B cell (primary cell): ENCODE data around the gene YIPF5. TPM values are rescaled to one million over a fixed set of nuclear protein-coding genes. Genes with fewer than 3 reads are reported as not detected.

ENCODE experiments used
- ATAC-seq: fragments of 200-7000 bp; cut with Tn5 transposase; one replicate; pipeline ENCODE4 v1.10.0; 2021; ENCODE audit warnings: low read depth, mild to moderate bottlenecking, moderate number of reproducible peaks, moderate library complexity
- CTCF ChIA-PET: fragments of 350-600 bp; sonication (Branson Sonifier 250); formaldehyde crosslinking; loops from one replicate; lab custom pipeline; 2021; ENCODE audit warnings: antibody characterized with exemption, inconsistent platforms; lab: Charles Lee
- POLR2A ChIA-PET: fragments of 350-600 bp; sonication (Branson Sonifier 250); formaldehyde crosslinking; loops from one replicate; lab custom pipeline; 2021; ENCODE audit warnings: antibody characterized with exemption; lab: Charles Lee
- DNase-seq: peaks from one replicate; pipeline ENCODE4 v3.0.0; 2013
- H2AFZ ChIP-seq: 2 replicates; pipeline ENCODE4 v1.6.1; 2012; ENCODE audit warnings: mild to moderate bottlenecking, low read depth, low read length; ENCODE audit not compliant: insufficient read depth, poor library complexity, severe bottlenecking
- H3K27ac ChIP-seq, 2 donors: 1 replicate in 1 of 2; 2 replicates in 1 of 2; pipeline ENCODE4 v1.5.1; 2012 to 2013; ENCODE audit warnings: low read length in 2 of 2, mild to moderate bottlenecking in 2 of 2, moderate library complexity in 1 of 2
- H3K27me3 ChIP-seq, 4 experiments: fragments of 200-600 bp in 1 of 4; sonication (generic) in 1 of 4; replicated peaks in 1 of 4; 1 replicate in 2 of 4; 2 replicates in 2 of 4; pipeline versions ENCODE4 v1.6.1 to v1.7.0; 2013 to 2016; ENCODE audit warnings: low read length in 3 of 4, mild to moderate bottlenecking in 2 of 4, mixed read lengths in 1 of 4, moderate library complexity in 1 of 4; ENCODE audit not compliant: insufficient read depth in 4 of 4, control insufficient read depth in 3 of 4; ENCODE audit errors: control extremely low read depth in 1 of 4
- H3K36me3 ChIP-seq, 2 experiments: replicated peaks in 1 of 2; 1 replicate in 1 of 2; 2 replicates in 1 of 2; pipeline versions ENCODE4 v1.6.1 to v1.7.1; 2013; ENCODE audit warnings: low read length in 1 of 2; ENCODE audit not compliant: insufficient read depth in 2 of 2, control insufficient read depth in 1 of 2; ENCODE audit errors: control extremely low read depth in 1 of 2, extremely low read depth in 1 of 2
- H3K4me1 ChIP-seq, 2 donors: fragments of 200-600 bp in 1 of 2; sonication (generic) in 1 of 2; 1 replicate in 1 of 2; 2 replicates in 1 of 2; pipeline versions ENCODE4 v1.5.1 to v1.6.1; 2013 to 2017; ENCODE audit warnings: low read length in 2 of 2; ENCODE audit not compliant: control insufficient read depth in 2 of 2, insufficient read depth in 2 of 2
- H3K4me2 ChIP-seq: replicated peaks from 2 replicates; pipeline ENCODE3; 2012; ENCODE audit warnings: mild to moderate bottlenecking, low read depth, low read length; ENCODE audit not compliant: poor library complexity, severe bottlenecking
- H3K4me3 ChIP-seq, 5 experiments: fragments of 200-600 bp in 1 of 5; sonication (generic) in 1 of 5; 1 replicate in 3 of 5; 2 replicates in 2 of 5; pipeline versions ENCODE4 v1.5.1 to v1.7.0; 2011 to 2016; ENCODE audit warnings: low read length in 4 of 5, mild to moderate bottlenecking in 4 of 5, low read depth in 2 of 5, control low read depth in 1 of 5, moderate library complexity in 1 of 5; ENCODE audit not compliant: insufficient read depth in 1 of 5; ENCODE audit errors: control extremely low read depth in 1 of 5, extremely low read depth in 1 of 5
- H3K79me2 ChIP-seq: fragments of 200-600 bp; sonication (generic); one replicate; pipeline ENCODE4 v1.6.0; 2016; ENCODE audit warnings: low read length; ENCODE audit not compliant: control insufficient read depth, insufficient read depth
- H3K9ac ChIP-seq: fragments of 200-600 bp; sonication (generic); 2 replicates; pipeline ENCODE4 v1.6.1; 2017; ENCODE audit warnings: mild to moderate bottlenecking, low read length, moderate library complexity
- H3K9me3 ChIP-seq, 3 donors: one replicate each; pipeline versions ENCODE4 v1.6.1 to v1.7.1; 2013; ENCODE audit warnings: low read length in 2 of 3; ENCODE audit not compliant: control insufficient read depth in 2 of 3, insufficient read depth in 1 of 3; ENCODE audit errors: control extremely low read depth in 1 of 3
- H4K20me1 ChIP-seq: 2 replicates; pipeline ENCODE4 v1.6.0; 2012; ENCODE audit warnings: mild to moderate bottlenecking, low read length; ENCODE audit not compliant: insufficient read depth, control insufficient read depth, poor library complexity, severe bottlenecking
- H3K27ac Mint-ChIP-seq: one replicate; pipeline ENCODE4 v1.8.0; 2021; ENCODE audit warnings: mixed read lengths
- H3K27me3 Mint-ChIP-seq: one replicate; pipeline ENCODE4 v1.8.0; 2021; ENCODE audit warnings: mixed read lengths
- H3K4me1 Mint-ChIP-seq: one replicate; pipeline ENCODE4 v1.8.0; 2021; ENCODE audit warnings: mixed read lengths
- H3K4me3 Mint-ChIP-seq: one replicate; pipeline ENCODE4 v1.8.0; 2021; ENCODE audit warnings: mixed read lengths
- H3K9me3 Mint-ChIP-seq: one replicate; pipeline ENCODE4 v1.8.0; 2022; ENCODE audit warnings: mixed read lengths; ENCODE audit not compliant: insufficient read depth
- CTCF ChIP-seq: fragments of 200-600 bp; IDR thresholded peaks from one replicate; pipeline ENCODE4 v1.8.0; 2022; ENCODE audit warnings: antibody characterized with exemption, mild to moderate bottlenecking
- EZH2 ChIP-seq: IDR thresholded peaks from 2 replicates; pipeline ENCODE4 v1.6.1; 2012; ENCODE audit warnings: borderline replicate concordance, low read depth, mild to moderate bottlenecking, moderate library complexity, low read length; ENCODE audit not compliant: insufficient read depth, poor library complexity, severe bottlenecking
- WGBS: methylation state at CpG from one replicate; pipeline ENCODE4 v1.1.5; 2013; ENCODE audit warnings: missing lambda C conversion rate; ENCODE audit not compliant: insufficient coverage; 5-methylcytosine and 5-hydroxymethylcytosine counted together
- intact Hi-C: fragments of 100-400 bp; cut with micrococcal nuclease; formaldehyde crosslinking; loops from one replicate; pipeline ENCODE4 v1.10.0; 2022
- polyA plus RNA-seq: library from polyadenylated mRNA; depleted of rRNA; stranded (reverse); fragments of >200 nt; gene quantifications from 2 replicates; pipeline ENCODE4 v1.2.3, GENCODE V29; 2012
- total RNA-seq, 2 donors: library from RNA; stranded (reverse); fragments of 120-200 nt in 1 of 2; gene quantifications; 1 replicate in 1 of 2; 2 replicates in 1 of 2; pipeline versions ENCODE4 v1.2.3 to v1.2.4, GENCODE V29; 2013 to 2022

Gene YIPF5
- total and polyA plus RNA-seq, 2 donors (not counting 1 experiment from before 2014, with no cell fraction given), result 7.2 to 24.0 TPM

- no peaks in the 10 kb centered on the region for H4K20me1 ChIP-seq
- no peaks in the 10 kb centered on the region for H3K36me3 ChIP-seq
- Mint-ChIP-seq H3K9me3 (no peaks in the 10 kb centered on the region), H3K27me3 (peaks cover 33% of the 10 kb centered on the region), H3K27ac (no peak overlapping the region), H3K4me1 (no peaks in the 10 kb centered on the region), H3K4me3 (no peak overlapping the region)
- WGBS, result no CpG with 5 or more reads among the region's 3 CpGs
- TF ChIP-seq CTCF (no peak), EZH2 (no peak)
- no peaks in the 10 kb centered on the region for H3K9me3 ChIP-seq
- intact Hi-C loops, result loop anchor here (10.0 kb wide), 1 partner anchor 1484 kb away; no protein-coding TSS in a partner anchor
- H3K4me2 ChIP-seq, result no peak overlapping the region
- ChIA-PET CTCF (interaction anchor here (1.4 to 1.5 kb wide), 2 partner anchors 9 to 10 kb away, joined by 3 read pairs; no protein-coding TSS in a partner anchor), POLR2A (no interaction called here)
- H3K4me1 ChIP-seq, result no peaks in the 10 kb centered on the region
- no peak overlapping the region for H3K27ac ChIP-seq
- ATAC-seq, result no peak
- H3K4me3 ChIP-seq, result no peak overlapping the region
- no peak overlapping the region for H2AFZ ChIP-seq
- DNase-seq, result no peak
- peaks cover 0 to 12% (median 2%) of the 10 kb centered on the region in 4 experiments for H3K27me3 ChIP-seq
- no peak overlapping the region for H3K9ac ChIP-seq
- H3K79me2 ChIP-seq, result no peaks in the 10 kb centered on the region
These were observed 27.9 kb upstream of the YIPF5 start for GRCh38 chr5:144198386-144198785.

DNA sequence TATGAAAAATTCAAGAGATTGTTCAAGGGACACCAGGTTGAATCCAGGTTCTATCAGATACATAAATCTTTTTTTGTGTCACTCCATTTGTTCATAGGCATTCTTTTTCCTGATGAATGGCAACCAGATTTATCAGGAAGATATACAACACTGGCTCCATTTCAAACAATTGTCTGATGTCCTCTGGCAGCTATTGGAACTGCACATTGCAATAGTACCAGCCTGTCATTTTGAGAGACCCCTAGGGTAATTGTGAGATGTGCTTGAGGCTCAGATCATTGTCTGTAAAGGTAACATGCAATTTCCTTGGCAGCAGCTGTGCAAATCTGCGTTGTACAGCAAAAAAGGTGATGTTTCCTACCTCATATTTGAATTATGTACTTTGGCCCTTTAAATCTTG is 26.2 kb upstream of the YIPF5 start:
- Histone ChIP-seq H3K9me3 (no peaks in the 10 kb centered on the region), H3K4me1 (peaks cover 3 to 4% of the 10 kb centered on the region in 2 donors), H2AFZ (no peak overlapping the region), H4K20me1 (no peaks in the 10 kb centered on the region), H3K27me3 (peaks cover 0 to 12% (median 1%) of the 10 kb centered on the region in 4 experiments), H3K36me3 (no peaks in the 10 kb centered on the region), H3K4me2 (no peak overlapping the region), H3K79me2 (no peaks in the 10 kb centered on the region), H3K9ac (no peak overlapping the region), H3K27ac (no peak overlapping the region), H3K4me3 (no peak overlapping the region)
- DNase-seq (no peak), ATAC-seq (no peak)
- no peak for TF ChIP-seq EZH2
- TF ChIP-seq CTCF, result no peak
- WGBS, result no CpG with 5 or more reads among the region's 1 CpG
- H3K4me1 Mint-ChIP-seq, result peaks cover under 1% of the 10 kb centered on the region
- ChIA-PET CTCF (interaction anchor here (1.2 to 1.9 kb wide), 3 partner anchors 9 to 372 kb away, joined by 4 to 7 read pairs (median 4); partner anchors contain the start of genes KCTD16 and YIPF5), POLR2A (no interaction called here)
- intact Hi-C loops, result loop anchor here (10.0 kb wide), 1 partner anchor 1482 kb away; no protein-coding TSS in a partner anchor
- peaks cover 23% of the 10 kb centered on the region for H3K27me3 Mint-ChIP-seq
- H3K27ac Mint-ChIP-seq, result no peak overlapping the region
- no peaks in the 10 kb centered on the region for H3K9me3 Mint-ChIP-seq
- no peak overlapping the region for H3K4me3 Mint-ChIP-seq
